Common myeloid progenitor, CD34-positive (primary cell): ENCODE results near the gene ZGPAT.

ENCODE experiments used
- CTCF ChIA-PET: fragments of 350-600 bp; sonication (Branson Sonifier 250); formaldehyde crosslinking; loops from one replicate; lab custom pipeline; 2021; ENCODE audit warnings: antibody characterized with exemption; lab: Charles Lee
- POLR2A ChIA-PET: fragments of 350-600 bp; sonication (Branson Sonifier 250); formaldehyde crosslinking; loops from one replicate; lab custom pipeline; 2021; ENCODE audit warnings: antibody characterized with exemption; lab: Charles Lee
- DNase-seq, 3 donors: peaks; one replicate each; pipeline versions ENCODE4 v3.0.0 to v3.0.0-alpha.2; 2013
- H3K27ac ChIP-seq, 2 experiments: 1 replicate in 1 of 2; 2 replicates in 1 of 2; pipeline ENCODE4 v1.7.0; 2013; ENCODE audit warnings: inconsistent platforms in 2 of 2, low read length in 2 of 2, mild to moderate bottlenecking in 2 of 2, low read depth in 1 of 2, moderate library complexity in 1 of 2; ENCODE audit not compliant: severe bottlenecking in 2 of 2, insufficient read depth in 1 of 2, poor library complexity in 1 of 2
- H3K27me3 ChIP-seq, 5 experiments: replicated peaks in 2 of 5; 1 replicate in 3 of 5; 2 replicates in 2 of 5; pipeline versions ENCODE4 v1.6.1 to v1.7.0; 2013; ENCODE audit warnings: low read length in 4 of 5, mild to moderate bottlenecking in 2 of 5, moderate library complexity in 2 of 5, inconsistent platforms in 1 of 5; ENCODE audit not compliant: insufficient read depth in 5 of 5, control insufficient read depth in 4 of 5
- H3K36me3 ChIP-seq, 4 experiments: 1 replicate in 2 of 4; 2 replicates in 2 of 4; pipeline versions ENCODE4 v1.6.1 to v1.7.0; 2013; ENCODE audit warnings: low read length in 3 of 4, control low read depth in 1 of 4, mild to moderate bottlenecking in 1 of 4; ENCODE audit not compliant: control insufficient read depth in 4 of 4, insufficient read depth in 4 of 4
- H3K4me1 ChIP-seq, 4 experiments: 1 replicate in 3 of 4; 2 replicates in 1 of 4; pipeline versions ENCODE4 v1.6.1 to v1.7.1; 2013; ENCODE audit warnings: low read length in 3 of 4, mild to moderate bottlenecking in 3 of 4, control low read depth in 1 of 4, inconsistent platforms in 1 of 4, moderate library complexity in 1 of 4; ENCODE audit not compliant: control insufficient read depth in 4 of 4, insufficient read depth in 4 of 4; ENCODE audit errors: control extremely low read depth in 1 of 4
- H3K4me3 ChIP-seq, 7 experiments: 1 replicate in 4 of 7; 2 replicates in 3 of 7; pipeline versions ENCODE4 v1.5.1 to v1.7.0; 2013; ENCODE audit warnings: mild to moderate bottlenecking in 7 of 7, low read length in 6 of 7, moderate library complexity in 6 of 7, inconsistent platforms in 2 of 7, low read depth in 2 of 7, control low read depth in 1 of 7; ENCODE audit not compliant: insufficient read depth in 4 of 7, control insufficient read depth in 1 of 7; ENCODE audit errors: extremely low read depth in 1 of 7
- H3K9me3 ChIP-seq, 5 experiments: 1 replicate in 4 of 5; 2 replicates in 1 of 5; pipeline versions ENCODE4 v1.6.1 to v1.7.1; 2013; ENCODE audit warnings: low read length in 4 of 5, mild to moderate bottlenecking in 2 of 5, inconsistent platforms in 1 of 5, low read depth in 1 of 5, moderate library complexity in 1 of 5; ENCODE audit not compliant: control insufficient read depth in 4 of 5, insufficient read depth in 2 of 5; ENCODE audit errors: control extremely low read depth in 1 of 5
- WGBS: methylation state at CpG from one replicate; pipeline ENCODE4 v1.1.5; 2013; ENCODE audit not compliant: insufficient coverage; 5-methylcytosine and 5-hydroxymethylcytosine counted together

ZGPAT gene

GRCh38 chr20:63755933-63756647 lies 48.3 kb downstream of the ZGPAT start:
- Histone ChIP-seq H3K9me3 (no peaks in the 10 kb centered on the region), H3K4me3 (no peak overlapping the region), H3K27ac (no peak overlapping the region), H3K36me3 (no peaks in the 10 kb centered on the region), H3K4me1 (peaks cover 0 to 8% (median 3%) of the 10 kb centered on the region in 4 experiments), H3K27me3 (no peaks in the 10 kb centered on the region)
- WGBS: 93% methylated on average over 15 of the region's 18 CpGs
- ChIA-PET POLR2A (no interaction called here), CTCF (interaction anchor here (0.7 kb wide), 1 partner anchor 14 kb away, joined by 3 read pairs; no protein-coding TSS in a partner anchor)
- DNase-seq: no peak

GRCh38 chr20:63756648-63756991 lies 48.8 kb downstream of the ZGPAT start:
- peaks cover 0 to 5% (median 0%) of the 10 kb centered on the region in 4 experiments for H3K4me1 ChIP-seq
- ChIA-PET POLR2A (no interaction called here), CTCF (no interaction called here)
- H3K36me3 ChIP-seq: no peaks in the 10 kb centered on the region
- peak in 2 of 3 donors; percentile 43 to 52 for DNase-seq
- 95% methylated on average over 2 of the region's 8 CpGs for WGBS
- H3K27ac ChIP-seq: no peak overlapping the region
- no peak overlapping the region for H3K4me3 ChIP-seq
- H3K9me3 ChIP-seq: no peaks in the 10 kb centered on the region
- no peaks in the 10 kb centered on the region for H3K27me3 ChIP-seq

GRCh38 chr20:63758152-63758551 lies 50.3 kb downstream of the ZGPAT start:
- no peak overlapping the region for H3K4me3 ChIP-seq
- H3K4me1 ChIP-seq: peaks cover 0 to 5% (median 0%) of the 10 kb centered on the region in 4 experiments
- H3K9me3 ChIP-seq: no peaks in the 10 kb centered on the region
- peaks cover 0 to under 1% (median 0%) of the 10 kb centered on the region in 4 experiments for H3K36me3 ChIP-seq
- DNase-seq: no peak
- ChIA-PET POLR2A (no interaction called here), CTCF (interaction anchor here (0.8 to 1.2 kb wide), 2 partner anchors 18 to 19 kb away, joined by 3 read pairs; no protein-coding TSS in a partner anchor)
- WGBS: 92% methylated on average over 6 of the region's 7 CpGs
- no peaks in the 10 kb centered on the region for H3K27me3 ChIP-seq
- no peak overlapping the region for H3K27ac ChIP-seq

GRCh38 chr20:63759377-63759901 lies 51.6 kb downstream of the ZGPAT start:
- Histone ChIP-seq H3K36me3 (peaks cover 0 to 4% (median 0%) of the 10 kb centered on the region in 4 experiments), H3K27me3 (no peaks in the 10 kb centered on the region), H3K4me1 (peaks cover 0 to 5% (median 0%) of the 10 kb centered on the region in 4 experiments), H3K4me3 (no peak overlapping the region), H3K9me3 (no peaks in the 10 kb centered on the region), H3K27ac (no peak overlapping the region)
- WGBS: no CpG with 5 or more reads among the region's 7 CpGs
- ChIA-PET POLR2A (no interaction called here), CTCF (interaction anchor here (2.0 kb wide), 1 partner anchor 9 kb away, joined by 6 read pairs; no protein-coding TSS in a partner anchor)
- DNase-seq: no peak

- Histone ChIP-seq H3K36me3 (peaks cover 2 to 23% (median 7%) of the 10 kb centered on the region in 4 experiments), H3K4me3 (no peak overlapping the region), H3K9me3 (no peaks in the 10 kb centered on the region), H3K4me1 (no peaks in the 10 kb centered on the region), H3K27me3 (no peaks in the 10 kb centered on the region), H3K27ac (no peak overlapping the region)
- CTCF ChIA-PET: no interaction called here
- 93% methylated on average over 13 of the region's 16 CpGs for WGBS
- DNase-seq: no peak
- POLR2A ChIA-PET: interaction anchor here (0.6 kb wide), 1 partner anchor 18 kb away, joined by 3 read pairs; no protein-coding TSS in a partner anchor
Observed at GRCh38 chr20:63765082-63765873, 57.4 kb downstream of the ZGPAT start.

GRCh38 chr20:63765902-63766301 lies 58.1 kb downstream of the ZGPAT start:
- Histone ChIP-seq H3K9me3 (no peaks in the 10 kb centered on the region), H3K4me3 (no peak overlapping the region), H3K36me3 (peaks cover 2 to 27% (median 7%) of the 10 kb centered on the region in 4 experiments), H3K27me3 (no peaks in the 10 kb centered on the region), H3K27ac (no peak overlapping the region), H3K4me1 (no peaks in the 10 kb centered on the region)
- DNase-seq: peak in 1 of 3 donors; percentile 10
- CTCF ChIA-PET: no interaction called here
- WGBS: 96% methylated on average over 5 of the region's 7 CpGs
- POLR2A ChIA-PET: interaction anchor here (0.6 kb wide), 1 partner anchor 18 kb away, joined by 3 read pairs; no protein-coding TSS in a partner anchor
